ENCODE results near the gene CMC4. TPM values are rescaled to one million over a fixed set of nuclear protein-coding genes. Genes with fewer than 3 reads are reported as not detected.

CMC4 gene
- total and polyA plus RNA-seq, 2 experiments from 2014 or later = 10.8 to 18.4 TPM

DNA sequence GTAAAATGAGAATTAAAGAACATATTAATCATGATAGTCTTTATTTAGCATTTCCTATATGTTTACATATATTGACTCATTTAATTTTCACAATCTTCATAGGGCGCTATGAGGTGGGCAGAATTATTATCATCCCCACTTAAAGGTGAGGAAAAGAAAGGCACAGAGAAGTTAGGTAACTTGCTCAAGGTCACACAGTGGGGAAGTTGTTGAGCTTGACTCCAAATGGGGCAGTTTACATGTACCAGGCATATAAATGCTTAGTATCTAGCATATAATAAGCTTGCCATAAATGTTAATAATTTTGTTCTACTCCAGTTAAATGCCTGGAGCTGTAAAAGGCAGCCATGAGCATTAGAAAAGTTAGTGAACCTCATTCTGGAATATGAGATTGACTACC lies 1.5 kb downstream of the CMC4 start:
- no peak for DNase-seq (ENCODE audit: low spot score)
- peak overlapping the region; percentile 82 for H3K4me2 ChIP-seq
- 64% methylated on average over 1 of the region's 1 CpG for WGBS (ENCODE audit: low lambda C conversion rate, missing lambda C conversion rate)
- no peak overlapping the region for H3K4me3 ChIP-seq
- peaks cover 24% of the 10 kb centered on the region for H3K79me2 ChIP-seq
- H4K20me1 ChIP-seq (ENCODE audit: insufficient read depth, poor library complexity, severe bottlenecking) = no peaks in the 10 kb centered on the region
- H3K36me3 ChIP-seq (replicated peaks; ENCODE audit: insufficient read depth, low read depth) = no peaks in the 10 kb centered on the region
- no peaks in the 10 kb centered on the region for H3K27me3 ChIP-seq
- H3K9me3 ChIP-seq (ENCODE audit: low read depth) = no peaks in the 10 kb centered on the region
- TF ChIP-seq, protein P1, sequence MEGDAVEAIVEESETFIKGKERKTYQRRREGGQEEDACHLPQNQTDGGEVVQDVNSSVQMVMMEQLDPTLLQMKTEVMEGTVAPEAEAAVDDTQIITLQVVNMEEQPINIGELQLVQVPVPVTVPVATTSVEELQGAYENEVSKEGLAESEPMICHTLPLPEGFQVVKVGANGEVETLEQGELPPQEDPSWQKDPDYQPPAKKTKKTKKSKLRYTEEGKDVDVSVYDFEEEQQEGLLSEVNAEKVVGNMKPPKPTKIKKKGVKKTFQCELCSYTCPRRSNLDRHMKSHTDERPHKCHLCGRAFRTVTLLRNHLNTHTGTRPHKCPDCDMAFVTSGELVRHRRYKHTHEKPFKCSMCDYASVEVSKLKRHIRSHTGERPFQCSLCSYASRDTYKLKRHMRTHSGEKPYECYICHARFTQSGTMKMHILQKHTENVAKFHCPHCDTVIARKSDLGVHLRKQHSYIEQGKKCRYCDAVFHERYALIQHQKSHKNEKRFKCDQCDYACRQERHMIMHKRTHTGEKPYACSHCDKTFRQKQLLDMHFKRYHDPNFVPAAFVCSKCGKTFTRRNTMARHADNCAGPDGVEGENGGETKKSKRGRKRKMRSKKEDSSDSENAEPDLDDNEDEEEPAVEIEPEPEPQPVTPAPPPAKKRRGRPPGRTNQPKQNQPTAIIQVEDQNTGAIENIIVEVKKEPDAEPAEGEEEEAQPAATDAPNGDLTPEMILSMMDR (IDR thresholded peaks at IDR 0.05; ENCODE audit: poor library complexity) = no peak
- TF ChIP-seq EZH2 (IDR thresholded peaks at IDR 0.05; ENCODE audit: borderline replicate concordance) (no peak), EZH2phosphoT487 (IDR thresholded peaks at IDR 0.05; ENCODE audit: low read depth, severe bottlenecking, unreplicated experiment) (no peak)
- peaks cover 6% of the 10 kb centered on the region for H3K4me1 ChIP-seq (ENCODE audit: insufficient read depth)
- H3K27ac ChIP-seq = no peak overlapping the region
- no peaks in the 10 kb centered on the region for H3K9me2 ChIP-seq (replicated peaks; ENCODE audit: insufficient read depth)
- no peak overlapping the region for H2AFZ ChIP-seq

DNA sequence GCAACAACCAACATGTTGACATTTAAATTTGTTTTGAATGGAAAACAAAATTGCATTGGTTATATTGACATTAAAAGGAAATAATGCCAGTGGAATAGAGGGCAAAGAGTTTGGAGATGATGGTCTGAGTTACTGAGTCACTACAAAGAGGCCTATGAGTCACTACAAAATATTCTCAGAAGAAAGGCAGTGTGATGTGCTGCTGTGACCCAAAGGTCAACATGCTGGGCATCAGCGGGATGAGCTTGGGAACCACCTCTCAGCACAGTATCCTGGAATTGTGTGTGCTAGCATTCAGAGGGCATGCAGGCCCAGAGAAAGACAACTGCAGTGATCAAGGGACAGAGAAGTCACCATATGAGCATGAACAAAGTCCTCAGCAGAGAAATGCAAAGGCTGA lies 2.8 kb downstream of the CMC4 start:
- Histone ChIP-seq H3K9me3 (ENCODE audit: low read depth) (no peaks in the 10 kb centered on the region), H3K4me2 (no peak overlapping the region), H3K36me3 (replicated peaks; ENCODE audit: insufficient read depth, low read depth) (no peaks in the 10 kb centered on the region), H3K9me2 (replicated peaks; ENCODE audit: insufficient read depth) (no peaks in the 10 kb centered on the region), H3K27me3 (no peaks in the 10 kb centered on the region), H3K4me1 (ENCODE audit: insufficient read depth) (peaks cover 6% of the 10 kb centered on the region), H4K20me1 (ENCODE audit: insufficient read depth, poor library complexity, severe bottlenecking) (no peaks in the 10 kb centered on the region), H3K27ac (no peak overlapping the region), H3K79me2 (peaks cover 23% of the 10 kb centered on the region), H2AFZ (no peak overlapping the region), H3K4me3 (no peak overlapping the region)
- TF ChIP-seq EZH2 (IDR thresholded peaks at IDR 0.05; ENCODE audit: borderline replicate concordance) (no peak), EZH2phosphoT487 (IDR thresholded peaks at IDR 0.05; ENCODE audit: low read depth, severe bottlenecking, unreplicated experiment) (no peak)
- TF ChIP-seq, protein P1 (IDR thresholded peaks at IDR 0.05; ENCODE audit: poor library complexity) = no peak
- 52% methylated on average over 1 of the region's 1 CpG for WGBS (ENCODE audit: low lambda C conversion rate, missing lambda C conversion rate)
- no peak for DNase-seq (ENCODE audit: low spot score)

DNA sequence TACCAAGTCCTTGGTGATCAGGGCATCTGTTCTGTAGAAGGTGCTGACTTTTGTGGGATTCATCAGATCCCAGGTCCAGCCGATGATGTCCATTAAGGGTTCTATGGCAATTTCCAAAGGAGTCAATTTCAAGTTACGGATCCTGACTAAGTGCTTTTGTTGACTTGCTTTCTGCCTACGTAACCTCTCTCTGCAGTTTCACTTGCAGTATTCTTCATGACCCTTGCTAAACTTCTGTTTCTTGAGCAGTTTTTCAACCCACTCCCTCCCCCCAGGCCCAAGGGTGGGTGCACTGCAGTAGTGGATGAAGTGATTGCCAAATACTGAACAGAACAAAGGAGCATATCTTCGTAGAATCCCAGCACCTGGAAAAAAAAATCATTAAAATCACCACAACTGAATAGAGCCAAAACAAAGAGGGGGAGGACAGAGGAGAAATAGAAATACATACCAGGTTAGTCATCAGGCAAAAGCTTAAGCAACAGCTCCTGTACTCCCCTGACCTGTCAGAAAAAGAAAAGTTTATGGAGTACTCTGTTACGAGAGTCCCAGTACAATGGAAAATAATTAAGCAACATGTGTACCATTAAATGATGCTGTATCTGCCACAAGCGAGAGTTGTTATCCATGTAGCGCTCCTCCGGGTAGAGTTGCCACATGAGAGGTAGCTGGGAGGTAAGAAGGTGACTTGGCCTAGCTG lies 5.8 kb downstream of the CMC4 start:
- Histone ChIP-seq H2AFZ (no peak overlapping the region), H3K9me3 (ENCODE audit: low read depth) (no peaks in the 10 kb centered on the region), H3K36me3 (replicated peaks; ENCODE audit: insufficient read depth, low read depth) (no peaks in the 10 kb centered on the region), H3K79me2 (peaks cover 12% of the 10 kb centered on the region), H3K27ac (no peak overlapping the region), H4K20me1 (ENCODE audit: insufficient read depth, poor library complexity, severe bottlenecking) (no peaks in the 10 kb centered on the region), H3K9me2 (replicated peaks; ENCODE audit: insufficient read depth) (no peaks in the 10 kb centered on the region), H3K4me1 (ENCODE audit: insufficient read depth) (peaks cover 6% of the 10 kb centered on the region), H3K4me3 (no peak overlapping the region), H3K27me3 (no peaks in the 10 kb centered on the region), H3K4me2 (no peak overlapping the region)
- TF ChIP-seq, protein P1 (IDR thresholded peaks at IDR 0.05; ENCODE audit: poor library complexity) = no peak
- TF ChIP-seq EZH2 (IDR thresholded peaks at IDR 0.05; ENCODE audit: borderline replicate concordance) = no peak
- TF ChIP-seq EZH2phosphoT487 (IDR thresholded peaks at IDR 0.05; ENCODE audit: low read depth, severe bottlenecking, unreplicated experiment) = no peak
- DNase-seq (ENCODE audit: low spot score) = no peak
- 72% methylated on average over 8 of the region's 8 CpGs for WGBS (ENCODE audit: low lambda C conversion rate, missing lambda C conversion rate)

Measured in hepatocyte (in vitro differentiated cells).